HepG2 (cell line): Measurements from ENCODE around the gene AKR1A1. TPM values are rescaled to one million over a fixed set of nuclear protein-coding genes. Genes with fewer than 3 reads are reported as not detected.

Experiments used
- ATAC-seq: fragments of 200-7000 bp; cut with Tn5 transposase; 3 replicates; pipeline ENCODE4 v1.9.1; 2020; ENCODE audit warnings: mild to moderate bottlenecking, moderate library complexity
- BruUV-seq: library from RNA; stranded (reverse); fragments of 400-500 nt; replicated peaks from 2 replicates; lab custom pipeline; 2021; lab: Mats Ljungman, UMichigan
- CTCF ChIA-PET: fragments of 300-600 bp; formaldehyde crosslinking; extraction: SDS; loops from one replicate; lab custom pipeline; 2021; ENCODE audit warnings: low total read pairs, inconsistent platforms, low intra/inter-chr PET ratio; lab: Yijun Ruan, JAX
- POLR2A ChIA-PET: fragments of 350-600 bp; sonication (Branson Sonifier 250); formaldehyde crosslinking; loops from one replicate; lab custom pipeline; 2020; ENCODE audit warnings: antibody characterized with exemption, inconsistent platforms; lab: Yijun Ruan, JAX
- DNase-seq: peaks from one replicate; pipeline ENCODE4 v3.0.0-alpha.2; 2015; ENCODE audit warnings: low spot score
- FAIRE-seq: peaks from 3 replicates; lab custom pipeline; 2011; peaks lifted over from hg19 to GRCh38; lab: Jason Lieb, UNC
- H2AFZ ChIP-seq: one replicate; pipeline ENCODE4 v1.6.1; 2011; ENCODE audit warnings: low read length, inconsistent platforms
- H3K27ac ChIP-seq: fragments of 300-600 bp; 3 replicates; pipeline ENCODE4 v1.8.0; 2011; ENCODE audit warnings: mixed run types, mild to moderate bottlenecking, mixed read lengths, low read length, inconsistent platforms; ENCODE audit not compliant: insufficient read depth; ENCODE audit errors: extremely low read length
- H3K27me3 ChIP-seq, 2 experiments: fragments of 200-600 bp in 1 of 2; 2 replicates in 1 of 2; 3 replicates in 1 of 2; pipeline versions ENCODE4 v1.6.0 to v1.8.0; 2011; ENCODE audit warnings: low read length in 2 of 2, mild to moderate bottlenecking in 2 of 2, moderate library complexity in 2 of 2, inconsistent platforms in 1 of 2; ENCODE audit not compliant: insufficient read depth in 2 of 2, control insufficient read depth in 1 of 2
- H3K36me3 ChIP-seq, 2 experiments: fragments of 200-600 bp in 1 of 2; replicated peaks in 1 of 2; 2 replicates in 1 of 2; 3 replicates in 1 of 2; pipeline versions ENCODE4 v1.5.1 to v1.8.0; 2011; ENCODE audit warnings: low read length in 2 of 2, inconsistent platforms in 1 of 2; ENCODE audit not compliant: insufficient read depth in 2 of 2, control insufficient read depth in 1 of 2
- H3K4me1 ChIP-seq: 2 replicates; pipeline ENCODE4 v1.5.1; 2012; ENCODE audit warnings: low read length, inconsistent platforms; ENCODE audit not compliant: insufficient read depth
- H3K4me2 ChIP-seq: 2 replicates; pipeline ENCODE4 v1.6.0; 2011; ENCODE audit warnings: low read depth, low read length, inconsistent platforms
- H3K4me3 ChIP-seq, 3 experiments: fragments of 200-600 bp in 1 of 3; sonication (generic), shearing (Covaris generic) in 1 of 3; replicated peaks in 1 of 3; 2 replicates each; pipeline ENCODE4 v1.5.1; 2011 to 2016; ENCODE audit warnings: low read length in 3 of 3, inconsistent platforms in 2 of 3, low read depth in 2 of 3, mild to moderate bottlenecking in 2 of 3, control low read depth in 1 of 3, mixed read lengths in 1 of 3; ENCODE audit not compliant: insufficient read depth in 1 of 3
- H3K79me2 ChIP-seq: one replicate; pipeline ENCODE4 v1.6.1; 2011; ENCODE audit warnings: low read length, inconsistent platforms; ENCODE audit not compliant: insufficient read depth
- H3K9ac ChIP-seq: 2 replicates; pipeline ENCODE4 v1.6.0; 2011; ENCODE audit warnings: mild to moderate bottlenecking, low read depth, low read length, inconsistent platforms; ENCODE audit not compliant: insufficient read depth
- H3K9me3 ChIP-seq: 2 replicates; pipeline ENCODE4 v1.5.1; 2012; ENCODE audit warnings: mild to moderate bottlenecking, low read length
- H4K20me1 ChIP-seq: 2 replicates; pipeline ENCODE4 v1.6.0; 2011; ENCODE audit warnings: inconsistent platforms, mild to moderate bottlenecking, low read length, moderate library complexity; ENCODE audit not compliant: insufficient read depth
- AGO1 ChIP-seq: fragments of 200-400 bp; formaldehyde crosslinking; IDR thresholded peaks from 2 replicates; pipeline ENCODE4 v1.6.1; 2017; ENCODE audit warnings: mild to moderate bottlenecking, low read depth, low read length, moderate library complexity; ENCODE audit not compliant: poor library complexity, severe bottlenecking
- CHD4 ChIP-seq: fragments of 200-600 bp; sonication (generic); IDR thresholded peaks from 2 replicates; pipeline ENCODE4 v1.7.0; 2017; ENCODE audit warnings: mild to moderate bottlenecking, low read length, borderline replicate concordance
- GATAD1 ChIP-seq: IDR thresholded peaks from 2 replicates; pipeline ENCODE4 v1.6.1; 2016; ENCODE audit warnings: missing genetic modification reagents, missing compliant biosample characterization
- HNRNPK ChIP-seq: fragments of 200-400 bp; formaldehyde crosslinking; IDR thresholded peaks from 2 replicates; pipeline ENCODE4 v1.6.1; 2018; ENCODE audit warnings: low read length, low read depth, moderate library complexity, mild to moderate bottlenecking; ENCODE audit not compliant: poor library complexity, severe bottlenecking
- HNRNPUL1 ChIP-seq: fragments of 200-400 bp; formaldehyde crosslinking; IDR thresholded peaks from 2 replicates; pipeline ENCODE4 v1.6.1; 2017; ENCODE audit warnings: low read depth, mild to moderate bottlenecking, low read length, moderate library complexity
- HOXD1 ChIP-seq: sonication (generic); formaldehyde crosslinking; IDR thresholded peaks from 2 replicates; pipeline ENCODE4 v1.5.0; 2020; ENCODE audit warnings: missing genetic modification reagents
- IKZF5 ChIP-seq: IDR thresholded peaks from 2 replicates; pipeline ENCODE4 v1.6.1; 2018; ENCODE audit warnings: missing genetic modification reagents, mild to moderate bottlenecking, missing compliant biosample characterization
- MEIS2 ChIP-seq: sonication (generic); formaldehyde crosslinking; IDR thresholded peaks from 2 replicates; pipeline ENCODE4 v1.9.0; 2021; ENCODE audit warnings: mild to moderate bottlenecking, missing genetic modification reagents
- PITX1 ChIP-seq: sonication (generic); formaldehyde crosslinking; IDR thresholded peaks from 2 replicates; pipeline ENCODE4 v1.5.1; 2020; ENCODE audit warnings: mild to moderate bottlenecking, missing genetic modification reagents
- SAP130 ChIP-seq: IDR thresholded peaks from 2 replicates; pipeline ENCODE4 v1.6.1; 2016; ENCODE audit warnings: low read depth
- SP1 ChIP-seq, 2 experiments: fragments of 450-650 bp in 1 of 2; sonication (generic) in 1 of 2; formaldehyde crosslinking in 1 of 2; IDR thresholded peaks; 2 replicates each; pipeline versions ENCODE4 v1.4.0 to v1.6.1; 2016 to 2020; ENCODE audit warnings: missing genetic modification reagents in 1 of 2
- TBL1XR1 ChIP-seq: fragments of 150-350 bp; IDR thresholded peaks from 2 replicates; pipeline ENCODE4 v1.6.1; 2014; ENCODE audit warnings: borderline replicate concordance, low read length; ENCODE audit not compliant: partially characterized antibody
- THAP11 ChIP-seq: IDR thresholded peaks from 2 replicates; pipeline ENCODE4 v1.6.1; 2016; ENCODE audit warnings: missing biosample characterization, missing genetic modification reagents
- ZBTB20 ChIP-seq: sonication (generic); formaldehyde crosslinking; IDR thresholded peaks from 2 replicates; pipeline ENCODE4 v1.8.1; 2023; ENCODE audit warnings: missing genetic modification reagents, low read depth, mild to moderate bottlenecking, borderline replicate concordance
- ZMYM4 ChIP-seq: sonication (generic); formaldehyde crosslinking; IDR thresholded peaks from 2 replicates; pipeline ENCODE4 v1.8.1; 2023; ENCODE audit warnings: mild to moderate bottlenecking, missing genetic modification reagents
- ZNF10 ChIP-seq: sonication (generic); formaldehyde crosslinking; IDR thresholded peaks from 2 replicates; pipeline ENCODE4 v1.4.0; 2020; ENCODE audit warnings: mild to moderate bottlenecking, low read depth, missing genetic modification reagents, borderline replicate concordance
- ZNF18 ChIP-seq: sonication (generic); formaldehyde crosslinking; IDR thresholded peaks from 2 replicates; pipeline ENCODE4 v1.8.0; 2022; ENCODE audit warnings: mild to moderate bottlenecking, missing genetic modification reagents; ENCODE audit not compliant: insufficient replicate concordance
- ZNF749 ChIP-seq: sonication (generic); formaldehyde crosslinking; IDR thresholded peaks from 2 replicates; pipeline ENCODE4 v1.8.0; 2022; ENCODE audit warnings: mild to moderate bottlenecking, missing genetic modification reagents, moderate library complexity, borderline replicate concordance
- WGBS: methylation state at CpG from one replicate; pipeline ENCODE4 v1.1.6; 2017; ENCODE audit warnings: low lambda C conversion rate; 5-methylcytosine and 5-hydroxymethylcytosine counted together
- in situ Hi-C: cut with HindIII; loops from 2 replicates; pipeline ENCODE4 v1.10.0; 2017; ENCODE audit warnings: low pct_unique_long_range_greater_than_20kb; ENCODE audit not compliant: extremely low pct_ligation_motif_present
- intact Hi-C: fragments of 100-400 bp; cut with micrococcal nuclease; formaldehyde crosslinking; loops from one replicate; pipeline ENCODE4 v1.10.0; 2022; ENCODE audit not compliant: unreplicated experiment
- polyA plus RNA-seq, 8 experiments: library from polyadenylated mRNA; depleted of rRNA in 3 of 8; stranded (reverse) in 7 of 8; unstranded in 1 of 8; fragments of >200 nt; fragmentation: Illumina TruSeq in 4 of 8; extraction: Trizol in 4 of 8; gene quantifications; 2 replicates each; pipeline versions ENCODE4 v1.2.1 to v1.2.3, GENCODE V29; 2011 to 2016; ENCODE audit warnings: low read depth in 4 of 8, missing spikeins in 1 of 8, mixed read lengths in 1 of 8; ENCODE audit not compliant: insufficient read depth in 1 of 8
- total RNA-seq, 5 experiments: library from RNA; depleted of rRNA; stranded (reverse); fragments of >200 nt; fragmentation: Illumina TruSeq; extraction: Trizol; gene quantifications; 2 replicates each; pipeline ENCODE4 v1.2.3, GENCODE V29; 2016; ENCODE audit warnings: low read depth in 1 of 5
- TF ChIP-seq, protein P1 (sequence below): sonication (generic); formaldehyde crosslinking; IDR thresholded peaks from 2 replicates; pipeline ENCODE4 v1.5.0; 2020; ENCODE audit warnings: mild to moderate bottlenecking, missing genetic modification reagents

The AKR1A1 gene
- total and polyA plus RNA-seq, 2 of the 13 experiments (the other 11 are each of a cell fraction or from before 2014, with no cell fraction given), result 181 to 217 TPM

- no peaks in the 10 kb centered on the region; a peak in 2 of 5 replicates for H3K27me3 ChIP-seq
- FAIRE-seq (peak; percentile 91), ATAC-seq (peak; percentile 90), DNase-seq (peak; percentile 95)
- H3K9me3 ChIP-seq, result no peaks in the 10 kb centered on the region
- ChIA-PET POLR2A (interaction anchor here (0.6 to 4.5 kb wide), 19 partner anchors 9 to 571 kb away, joined by 3 to 79 read pairs (median 5); partner anchors contain the start of genes AKR1A1, CCDC163, GPBP1L1 and MMACHC), CTCF (no interaction called here)
- BruUV-seq, result TSS peak; percentile 84
- peak overlapping the region; percentile 90 to 96 (median 95) for H3K4me3 ChIP-seq
- peaks cover 0 to 5% of the 10 kb centered on the region in 2 experiments; a peak in 2 of 5 replicates for H3K36me3 ChIP-seq
- H3K9ac ChIP-seq, result peak overlapping the region; percentile 99
- peaks cover 32% of the 10 kb centered on the region for H3K4me1 ChIP-seq
- 0% methylated on average over 16 of the region's 19 CpGs for WGBS
- peak overlapping the region; percentile 82 for H3K4me2 ChIP-seq
- intact Hi-C loops (loop anchor here (5.0 kb wide), 1 partner anchor 169 kb away; the partner anchor contains the start of gene IPP), in situ Hi-C loops (loop anchor here (25.0 kb wide), 1 partner anchor 221 kb away; no protein-coding TSS in a partner anchor)
- H3K27ac ChIP-seq, result peak overlapping the region; percentile 98
- H3K79me2 ChIP-seq, result peaks cover 42% of the 10 kb centered on the region
- H2AFZ ChIP-seq, result peak overlapping the region; percentile 97
- peaks cover 34% of the 10 kb centered on the region for H4K20me1 ChIP-seq
- TF ChIP-seq AGO1 (no peak), HNRNPK (no peak), HNRNPUL1 (no peak), HOXD1 (CRISPR knock-in tag) (no peak), TBL1XR1 (no peak), SP1 (IDR thresholded peaks at IDR 0.05) (no peak), SP1 (CRISPR knock-in tag; IDR thresholded peaks at IDR 0.05) (peak; percentile 42), MEIS2 (CRISPR knock-in tag) (no peak), ZBTB20 (CRISPR knock-in tag) (no peak), ZMYM4 (CRISPR knock-in tag) (no peak), ZNF749 (CRISPR knock-in tag) (no peak), IKZF5 (CRISPR knock-in tag) (peak; percentile 11; the same call in 1 of the 2 replicates), CHD4 (no peak), PITX1 (CRISPR knock-in tag) (no peak), THAP11 (CRISPR knock-in tag) (no peak), ZNF18 (CRISPR knock-in tag) (no peak), SAP130 (CRISPR knock-in tag) (no peak), GATAD1 (CRISPR knock-in tag) (no peak), ZNF10 (no peak)
- TF ChIP-seq, protein P1, sequence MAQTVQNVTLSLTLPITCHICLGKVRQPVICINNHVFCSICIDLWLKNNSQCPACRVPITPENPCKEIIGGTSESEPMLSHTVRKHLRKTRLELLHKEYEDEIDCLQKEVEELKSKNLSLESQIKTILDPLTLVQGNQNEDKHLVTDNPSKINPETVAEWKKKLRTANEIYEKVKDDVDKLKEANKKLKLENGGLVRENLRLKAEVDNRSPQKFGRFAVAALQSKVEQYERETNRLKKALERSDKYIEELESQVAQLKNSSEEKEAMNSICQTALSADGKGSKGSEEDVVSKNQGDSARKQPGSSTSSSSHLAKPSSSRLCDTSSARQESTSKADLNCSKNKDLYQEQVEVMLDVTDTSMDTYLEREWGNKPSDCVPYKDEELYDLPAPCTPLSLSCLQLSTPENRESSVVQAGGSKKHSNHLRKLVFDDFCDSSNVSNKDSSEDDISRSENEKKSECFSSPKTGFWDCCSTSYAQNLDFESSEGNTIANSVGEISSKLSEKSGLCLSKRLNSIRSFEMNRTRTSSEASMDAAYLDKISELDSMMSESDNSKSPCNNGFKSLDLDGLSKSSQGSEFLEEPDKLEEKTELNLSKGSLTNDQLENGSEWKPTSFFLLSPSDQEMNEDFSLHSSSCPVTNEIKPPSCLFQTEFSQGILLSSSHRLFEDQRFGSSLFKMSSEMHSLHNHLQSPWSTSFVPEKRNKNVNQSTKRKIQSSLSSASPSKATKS (CRISPR knock-in tag), result no peak
These were observed 32.6 kb downstream of the AKR1A1 start for GRCh38 chr1:45583264-45583665.
